Tibial nerve (tissue), 3 donors: ENCODE measurements around the gene IL1RAPL2.

Source experiments
- CTCF ChIP-seq, 5 experiments: fragments of 200-600 bp in 3 of 5; fragments of 450-650 bp in 2 of 5; sonication (generic) in 3 of 5; IDR thresholded peaks; one replicate each; pipeline ENCODE4 v1.5.1; 2016 to 2019; ENCODE audit warnings: antibody characterized with exemption in 5 of 5, mild to moderate bottlenecking in 3 of 5, moderate library complexity in 2 of 5
- POLR2A ChIP-seq, 2 donors: fragments of 450-650 bp; IDR thresholded peaks; one replicate each; pipeline ENCODE4 v1.6.1; 2017; ENCODE audit warnings: antibody characterized with exemption in 2 of 2, mild to moderate bottlenecking in 2 of 2, moderate library complexity in 2 of 2

GRCh38 chrX:104567506-104567905 lies 1.5 kb downstream of the IL1RAPL2 start:
- TF ChIP-seq CTCF (IDR thresholded peaks at IDR 0.05) (no peak), POLR2A (IDR thresholded peaks at IDR 0.05) (no peak)
